ENCODE data around the gene TRIM75.
"Not testable (repeated sequence)": the region's sequence is repeated elsewhere in the genome, so short reads cannot be mapped to it uniquely, and the experiment has no call there.

TRIM75 gene

GRCh38 chr4:165079476-165079875 is 25.8 kb downstream of the TRIM75 start:
- DNase-seq, result peak; percentile 4

- DNase-seq, result not testable (repeated sequence)
Observed at GRCh38 chr4:165084787-165085186, 31.1 kb downstream of the TRIM75 start.

GRCh38 chr4:165085946-165086345 is 32.3 kb downstream of the TRIM75 start:
- DNase-seq, result no peak

- DNase-seq, result no peak
Observed at GRCh38 chr4:165088366-165088765, 34.7 kb downstream of the TRIM75 start.

GRCh38 chr4:165092187-165092586 is 38.5 kb downstream of the TRIM75 start:
- not testable (repeated sequence) for DNase-seq

- DNase-seq, result no peak
Observed at GRCh38 chr4:165094873-165095272, 41.2 kb downstream of the TRIM75 start.

- no peak for DNase-seq
Observed at GRCh38 chr4:165095291-165095690, 41.6 kb downstream of the TRIM75 start.

GRCh38 chr4:165096776-165097175 is 43.1 kb downstream of the TRIM75 start:
- no peak for DNase-seq

- no peak for DNase-seq
Observed at GRCh38 chr4:165101641-165102040, 48.0 kb downstream of the TRIM75 start.

- DNase-seq, result no peak
Observed at GRCh38 chr4:165106518-165106917, 52.9 kb downstream of the TRIM75 start.
